H1 (cell line): ENCODE data around the gene SMIM13. TPM values are rescaled to one million over a fixed set of nuclear protein-coding genes. Genes with fewer than 3 reads are reported as not detected.

Experiments
- SP4 ChIP-seq: IDR thresholded peaks from 2 replicates; pipeline ENCODE4 v1.6.1; 2012; ENCODE audit warnings: low read length, inconsistent platforms
- SRF ChIP-seq: IDR thresholded peaks from 2 replicates; pipeline ENCODE4 v1.6.1; 2011; ENCODE audit warnings: mild to moderate bottlenecking, low read depth, low read length, moderate library complexity
- polyA plus RNA-seq, 7 experiments: library from polyadenylated mRNA; depleted of rRNA in 3 of 7; stranded (reverse) in 5 of 7; unstranded in 2 of 7; fragments of >200 nt in 5 of 7; fragments of 200-250 nt in 2 of 7; gene quantifications; 1 replicate in 5 of 7; 2 replicates in 1 of 7; 4 replicates in 1 of 7; pipeline versions ENCODE4 v1.2.1 to v1.2.3, GENCODE V29; 2011 to 2013; ENCODE audit warnings: missing spikeins in 2 of 7, mixed read lengths in 2 of 7
- total RNA-seq: library from RNA; stranded (reverse); fragmentation: NEBNext Ultra II Directional; extraction: Animal tissue kit (Norgen Biotek cat#: 25700); gene quantifications from 2 replicates; pipeline ENCODE4 v1.2.1, GENCODE V29; 2021
- TF ChIP-seq, protein P1 (sequence below): IDR thresholded peaks from 2 replicates; pipeline ENCODE4 v1.6.1; 2011; ENCODE audit warnings: low read depth, mild to moderate bottlenecking, low read length; ENCODE audit not compliant: insufficient read depth

Gene SMIM13
- total and polyA plus RNA-seq, 2 of the 8 experiments (the other 6 are each of a cell fraction or from before 2014, with no cell fraction given), result 1.7 to 10.6 TPM

DNA sequence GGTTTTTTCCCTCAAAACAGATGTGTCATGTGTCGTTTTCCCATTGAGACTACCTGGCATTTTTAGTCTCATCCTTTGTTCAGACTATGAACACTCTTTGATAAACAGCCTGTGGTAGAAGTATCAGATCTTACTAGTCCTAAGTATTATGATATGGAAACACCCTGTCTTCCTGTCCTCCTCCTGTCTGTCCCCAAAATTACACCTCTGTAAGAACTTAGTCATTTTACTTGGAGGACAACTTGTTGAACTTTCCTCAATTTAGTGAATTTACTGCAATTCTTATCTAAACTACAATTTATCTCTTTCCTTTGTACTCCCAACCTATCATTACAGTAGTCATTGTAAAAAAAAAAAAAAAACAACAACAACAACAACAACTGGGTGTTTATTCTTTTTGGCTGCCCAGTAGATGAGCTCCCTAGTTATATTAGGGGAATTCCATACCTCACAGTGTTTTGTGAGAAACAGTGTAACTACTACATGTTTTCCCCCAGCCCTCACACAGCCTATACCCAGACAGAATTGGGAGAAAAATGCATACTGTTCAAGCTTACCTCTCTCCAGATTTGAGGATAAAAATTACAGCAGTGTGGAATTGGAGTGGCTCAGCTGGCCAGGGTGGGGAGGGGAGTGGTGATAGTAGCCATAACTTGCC is 36.4 kb downstream of the SMIM13 start (continued):
- TF ChIP-seq, protein P1, sequence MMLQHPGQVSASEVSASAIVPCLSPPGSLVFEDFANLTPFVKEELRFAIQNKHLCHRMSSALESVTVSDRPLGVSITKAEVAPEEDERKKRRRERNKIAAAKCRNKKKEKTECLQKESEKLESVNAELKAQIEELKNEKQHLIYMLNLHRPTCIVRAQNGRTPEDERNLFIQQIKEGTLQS, result no peak
- no peak for TF ChIP-seq SRF
- TF ChIP-seq SP4, result no peak
